GM18498 (cell line): ENCODE data around the gene RAB44.
"Not testable (repeated sequence)": the region's sequence is repeated elsewhere in the genome, so short reads cannot be mapped to it uniquely, and the experiment has no call there.

ENCODE experiments used
- ATAC-seq: cut with Tn5 transposase; IDR thresholded peaks from one replicate; pipeline ENCODE4 v1.9.1; 2021; ENCODE audit warnings: mild to moderate bottlenecking, moderate library complexity; ENCODE audit not compliant: unreplicated experiment

RAB44 gene

DNA sequence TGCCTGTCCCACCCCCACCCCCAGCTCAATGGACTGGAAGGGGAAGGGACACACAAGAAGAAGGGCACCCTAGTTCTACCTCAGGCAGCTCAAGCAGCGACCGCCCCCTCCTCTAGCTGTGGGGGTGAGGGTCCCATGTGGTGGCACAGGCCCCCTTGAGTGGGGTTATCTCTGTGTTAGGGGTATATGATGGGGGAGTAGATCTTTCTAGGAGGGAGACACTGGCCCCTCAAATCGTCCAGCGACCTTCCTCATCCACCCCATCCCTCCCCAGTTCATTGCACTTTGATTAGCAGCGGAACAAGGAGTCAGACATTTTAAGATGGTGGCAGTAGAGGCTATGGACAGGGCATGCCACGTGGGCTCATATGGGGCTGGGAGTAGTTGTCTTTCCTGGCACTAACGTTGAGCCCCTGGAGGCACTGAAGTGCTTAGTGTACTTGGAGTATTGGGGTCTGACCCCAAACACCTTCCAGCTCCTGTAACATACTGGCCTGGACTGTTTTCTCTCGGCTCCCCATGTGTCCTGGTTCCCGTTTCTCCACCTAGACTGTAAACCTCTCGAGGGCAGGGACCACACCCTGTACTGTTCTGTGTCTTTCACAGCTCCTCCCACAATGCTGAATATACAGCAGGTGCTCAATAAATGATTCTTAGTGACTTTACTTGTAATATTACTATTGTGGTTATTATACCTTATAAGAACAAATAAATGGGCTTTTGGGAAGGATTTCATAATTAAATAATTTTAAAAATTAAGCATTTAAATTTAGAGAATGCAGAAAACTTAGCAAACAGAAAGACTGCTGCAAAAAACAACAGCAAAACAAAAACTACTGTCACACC lies 10.7 kb upstream of the RAB44 start:
- no peak for ATAC-seq

DNA sequence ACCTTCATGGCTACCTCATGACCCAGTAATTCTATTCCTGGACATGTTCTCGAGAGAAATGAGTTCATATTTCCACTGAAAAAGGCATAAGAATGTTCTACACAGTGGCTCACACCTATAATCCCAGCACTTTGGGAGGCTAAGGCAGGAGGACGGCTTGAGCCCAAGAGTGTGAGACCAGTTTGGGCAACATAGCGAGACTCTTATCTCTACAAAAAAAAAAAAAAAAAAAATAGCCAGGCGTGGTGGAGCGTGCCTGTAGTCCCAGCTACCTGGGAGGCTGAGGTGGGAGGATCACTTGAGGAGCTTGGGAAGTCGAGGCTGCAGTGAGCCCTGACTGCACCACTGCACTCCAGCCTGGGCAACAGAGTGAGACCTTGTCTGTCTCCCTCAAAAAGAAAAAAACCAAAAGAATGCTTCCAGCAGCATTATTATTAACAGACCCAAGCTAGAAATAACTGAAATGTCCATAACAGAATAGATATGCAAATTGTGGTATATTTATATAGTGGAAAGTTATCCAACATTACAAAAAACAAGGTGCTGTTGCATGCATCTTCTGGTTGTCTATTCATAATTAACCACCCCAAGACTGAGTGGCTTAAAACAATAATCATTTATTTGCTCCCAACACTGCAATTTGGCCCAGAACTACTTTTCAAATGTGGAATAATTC lies 9.4 kb upstream of the RAB44 start:
- no peak for ATAC-seq

DNA sequence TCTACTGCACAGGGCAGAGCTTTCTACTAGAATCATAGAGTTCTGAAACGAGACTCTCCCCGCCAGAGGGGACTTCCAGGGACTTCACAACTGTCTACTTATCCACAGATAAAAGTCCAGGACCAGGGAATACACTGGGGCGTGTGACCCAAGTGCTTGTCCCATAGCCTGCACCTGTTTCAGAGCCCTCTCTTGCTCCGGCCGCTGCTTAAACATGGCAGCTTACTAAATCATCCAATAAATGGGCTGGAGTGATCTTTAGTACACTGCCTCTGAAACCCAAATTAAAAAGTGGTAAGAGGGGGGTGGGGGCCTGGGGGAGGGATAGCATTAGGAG lies 8.9 kb upstream of the RAB44 start:
- no peak for ATAC-seq

DNA sequence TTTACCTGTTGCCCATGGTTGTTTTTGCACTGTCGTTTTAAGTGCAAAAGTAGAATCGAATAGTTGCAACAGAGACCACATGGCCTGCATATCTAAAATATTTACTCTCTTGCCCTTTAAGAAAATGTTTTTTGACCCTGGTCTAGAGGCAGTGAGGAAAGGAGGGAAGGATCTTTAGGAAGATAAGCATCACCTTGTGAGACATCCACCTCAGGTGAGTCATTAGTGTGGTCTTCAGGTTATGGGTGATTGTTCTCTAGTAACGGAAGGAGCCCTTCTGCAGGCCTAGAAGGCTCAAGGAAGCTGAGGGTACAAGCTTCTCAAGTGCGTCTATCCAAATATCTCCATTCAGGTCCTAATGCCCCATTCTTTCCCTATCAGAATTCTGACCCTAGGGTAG lies 6.6 kb upstream of the RAB44 start:
- no peak for ATAC-seq

DNA sequence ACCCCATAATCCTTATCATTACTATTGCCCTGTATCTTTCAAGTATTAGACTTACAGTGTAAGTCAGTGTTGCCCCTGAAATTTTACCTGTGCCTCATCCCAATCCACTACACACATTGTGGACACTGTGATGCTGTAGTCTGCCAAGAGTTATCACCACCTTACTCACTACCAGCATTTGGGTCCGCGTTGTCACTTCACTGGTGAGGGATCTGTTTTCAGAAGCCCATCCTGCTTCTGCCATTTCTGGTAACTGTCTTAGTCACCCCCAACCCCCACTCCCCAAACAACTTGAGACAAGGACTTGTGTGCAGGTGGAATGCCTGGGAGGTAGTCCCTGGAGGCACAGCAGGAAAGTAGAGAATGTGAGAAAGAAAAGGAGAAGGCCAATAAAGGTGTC lies 6.0 kb upstream of the RAB44 start:
- no peak for ATAC-seq

DNA sequence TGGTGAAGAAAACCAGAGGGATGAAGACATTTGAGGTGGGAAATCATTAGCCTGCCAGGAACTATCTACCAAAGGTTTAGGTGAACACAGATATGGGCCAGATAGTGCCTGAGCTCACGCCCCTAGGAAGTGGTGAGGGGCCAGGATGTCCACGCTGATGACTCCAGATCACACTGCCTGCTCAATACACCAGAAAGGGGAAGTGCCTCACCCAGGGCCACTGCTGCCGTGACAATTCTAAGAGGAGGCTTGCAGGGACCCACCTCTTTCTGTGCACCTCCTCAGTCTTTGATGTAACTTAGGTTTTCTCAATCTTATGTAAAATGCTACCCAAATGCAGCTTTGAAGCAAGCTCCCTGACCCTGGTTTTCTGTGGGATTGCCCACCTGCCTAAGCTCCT lies 5.4 kb upstream of the RAB44 start:
- peak; percentile 55 for ATAC-seq

DNA sequence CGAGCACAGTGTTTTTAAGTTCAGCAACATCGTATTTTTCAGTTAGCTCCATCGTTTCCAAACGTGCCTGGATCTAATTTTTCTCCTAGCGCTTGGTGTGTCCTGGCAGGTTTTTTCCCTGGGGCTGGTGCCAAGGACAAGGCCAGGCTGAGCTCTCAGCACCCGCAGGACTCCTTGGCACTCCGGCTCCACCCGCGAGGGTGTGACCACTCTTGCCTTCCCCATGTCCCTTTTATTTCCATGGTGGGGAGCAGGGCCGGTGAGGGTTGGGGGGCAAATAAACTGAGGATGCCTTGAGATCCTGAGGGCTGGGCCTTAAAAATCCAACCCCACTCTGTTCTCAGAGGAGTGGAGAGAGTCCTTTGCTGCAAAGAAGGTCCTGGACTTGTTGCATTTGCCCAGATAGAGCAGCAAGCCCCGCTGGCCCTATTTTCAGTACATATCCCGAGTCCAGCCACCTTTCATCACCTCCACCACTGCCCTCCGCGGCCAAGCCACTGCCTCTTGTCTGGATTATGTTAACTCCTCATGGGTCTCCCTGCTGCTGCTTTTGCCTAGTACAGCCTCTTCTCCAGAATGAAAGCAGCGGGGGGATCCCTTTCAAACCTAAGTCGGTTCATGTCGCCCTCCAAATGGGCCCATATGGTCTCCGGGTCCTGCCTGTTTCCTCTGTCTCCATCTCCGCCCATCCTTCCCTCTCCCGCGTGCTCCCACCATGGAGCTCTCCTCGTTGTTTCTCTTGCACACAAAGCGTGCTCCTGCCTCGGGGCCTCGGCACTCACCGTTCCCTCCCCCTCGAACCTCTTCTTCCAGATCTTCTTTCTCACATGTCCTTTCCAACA lies 4.5 kb upstream of the RAB44 start:
- ATAC-seq: no peak

DNA sequence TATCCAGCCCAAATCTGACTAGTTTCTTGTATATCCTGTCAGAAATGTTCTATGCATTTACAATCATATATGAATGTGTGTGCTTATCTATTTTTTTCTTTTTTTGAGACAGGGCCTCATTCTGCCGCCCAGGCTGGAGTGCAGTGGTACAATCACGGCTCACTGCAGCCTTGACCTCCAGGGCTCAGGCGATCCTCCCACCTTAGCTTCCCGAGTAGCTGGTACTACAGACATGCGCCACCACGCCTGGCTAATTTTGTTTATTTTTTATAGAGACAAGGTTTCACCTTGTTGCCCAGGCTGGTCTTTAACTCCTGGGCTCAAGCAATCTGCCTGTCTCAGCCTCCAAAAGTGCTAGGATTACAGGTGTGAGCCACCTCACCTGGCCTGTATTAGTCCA lies 3.0 kb upstream of the RAB44 start:
- no peak for ATAC-seq

DNA sequence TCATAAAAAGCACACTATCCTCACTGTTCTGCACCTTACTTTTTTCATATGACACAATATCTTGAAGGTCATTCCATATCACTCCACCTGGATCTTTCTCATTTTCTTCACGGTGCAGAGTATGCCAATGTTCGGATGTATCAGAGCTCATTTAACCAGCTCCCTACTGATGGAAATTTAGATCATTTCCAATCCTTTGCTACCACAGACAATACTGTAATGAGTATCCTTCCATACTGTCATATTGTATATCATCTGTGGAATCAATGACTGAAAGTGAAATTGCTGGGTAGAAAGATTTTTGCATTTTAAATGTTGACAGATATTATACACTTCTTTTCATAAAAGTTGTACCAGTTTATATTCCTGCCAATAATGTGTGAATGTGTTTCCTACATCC lies 2.2 kb upstream of the RAB44 start:
- ATAC-seq: no peak

DNA sequence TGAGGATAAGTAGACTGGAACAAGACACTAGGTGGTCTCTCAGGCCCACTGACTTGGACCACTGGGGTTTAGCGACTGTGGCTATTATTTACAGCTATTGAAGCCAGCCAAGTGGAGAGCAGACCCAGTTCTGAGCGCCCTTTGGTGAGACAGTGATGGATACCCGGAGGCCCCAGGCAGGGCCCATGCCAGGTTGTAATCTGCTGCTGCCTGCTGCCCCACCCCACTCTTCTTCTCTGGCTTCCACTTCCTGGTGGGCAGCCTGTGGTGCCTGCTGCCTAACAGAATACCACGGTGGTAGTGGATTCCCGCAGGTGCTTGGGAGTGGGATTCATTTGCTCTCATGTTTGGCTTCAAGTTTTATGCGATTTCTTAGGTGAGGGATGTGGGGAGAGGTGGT lies 570 bp downstream of the RAB44 start:
- ATAC-seq: no peak

DNA sequence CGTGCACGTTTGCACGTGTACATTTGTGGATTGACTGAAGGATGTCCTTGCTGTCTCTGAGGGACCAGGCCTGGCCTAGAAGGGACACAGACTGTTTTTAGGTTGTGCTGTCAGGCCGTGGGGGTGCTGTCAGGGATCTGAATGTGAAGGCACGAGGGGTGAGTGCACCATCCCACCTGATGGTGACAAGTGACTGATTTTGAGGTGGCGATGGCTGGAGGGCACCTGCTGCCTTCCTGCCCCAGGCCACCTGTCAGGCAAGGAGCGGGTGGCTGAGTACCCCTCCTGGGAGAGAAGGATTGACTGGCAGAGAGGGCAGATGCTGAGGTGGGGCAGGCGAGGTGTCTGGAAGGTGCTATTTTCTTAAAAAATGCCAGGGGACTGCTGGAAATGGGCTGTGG lies 1.2 kb downstream of the RAB44 start:
- no peak for ATAC-seq

DNA sequence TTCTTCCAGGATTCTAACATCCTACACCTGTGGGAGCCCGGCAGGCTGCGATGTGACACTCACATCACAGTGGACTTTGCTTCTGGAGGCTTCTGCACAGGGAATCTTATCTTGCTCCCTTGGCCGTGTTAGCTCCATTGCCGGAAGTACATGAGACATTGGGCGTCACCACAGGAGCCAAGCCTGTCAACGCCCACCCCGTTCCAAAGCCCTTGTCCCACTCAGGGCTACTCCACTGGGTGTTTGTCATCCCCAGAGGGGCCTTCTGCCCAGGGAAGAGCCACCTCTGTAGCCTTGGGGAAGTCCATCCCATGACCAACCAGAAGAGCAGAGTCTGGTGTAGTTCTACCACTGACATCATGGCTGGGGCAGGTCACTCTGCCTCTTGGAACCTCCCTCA lies 1.7 kb downstream of the RAB44 start:
- ATAC-seq: no peak

DNA sequence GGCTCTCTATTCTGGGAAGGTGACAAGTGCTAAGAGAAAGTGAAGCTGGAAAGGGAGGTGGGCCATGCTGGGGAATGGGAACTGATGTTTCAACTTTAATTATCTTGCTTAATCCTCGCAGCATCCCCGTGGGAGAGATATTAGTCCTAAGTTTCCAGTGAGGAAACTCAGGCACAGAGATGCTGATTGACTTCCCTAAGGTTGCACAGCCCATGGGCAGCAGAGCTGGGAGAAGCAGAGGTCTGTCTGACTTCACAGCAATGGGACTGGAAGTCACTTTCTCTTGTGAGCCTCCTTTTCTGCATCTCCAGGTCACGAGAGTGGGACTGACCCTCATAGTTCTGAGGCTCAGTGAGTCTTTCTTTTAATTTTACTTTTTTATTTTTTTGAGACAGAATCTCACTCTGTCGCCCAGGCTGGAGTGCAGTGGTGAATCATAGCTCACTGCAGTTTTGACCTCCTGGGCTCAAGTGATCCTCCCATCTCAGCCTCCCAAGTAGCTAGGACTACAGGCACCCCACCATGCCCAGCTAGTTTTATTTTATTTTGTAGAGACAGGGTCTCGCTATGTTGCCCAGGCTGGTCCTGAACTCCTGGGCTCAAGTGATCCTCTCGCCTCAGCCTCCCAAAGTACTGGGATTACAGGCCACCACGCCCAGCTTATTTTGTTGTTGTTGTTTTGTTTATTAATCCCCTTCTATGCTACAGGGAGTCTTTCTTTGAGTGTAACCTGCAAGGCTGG lies 2.6 kb downstream of the RAB44 start:
- ATAC-seq: no peak

DNA sequence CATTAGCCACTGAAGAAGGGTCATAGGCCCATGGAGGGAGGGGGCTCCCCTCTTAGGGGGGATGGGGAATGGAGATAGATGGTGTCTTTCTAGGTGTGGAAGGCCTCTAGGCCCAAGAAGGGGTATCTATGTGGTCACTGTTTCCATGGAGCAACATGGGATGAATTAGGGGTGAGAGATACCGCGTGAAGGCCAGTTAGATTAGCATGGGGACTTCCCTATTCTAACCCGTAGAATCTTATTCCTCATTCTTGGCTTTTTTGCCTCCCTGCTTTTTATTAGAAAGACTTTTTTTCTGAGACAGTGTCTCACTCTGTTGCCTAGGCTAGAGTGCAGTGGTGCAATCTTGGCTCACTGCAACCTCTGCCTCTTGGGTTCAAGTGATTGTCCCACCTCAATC lies 3.2 kb downstream of the RAB44 start:
- ATAC-seq: no peak

DNA sequence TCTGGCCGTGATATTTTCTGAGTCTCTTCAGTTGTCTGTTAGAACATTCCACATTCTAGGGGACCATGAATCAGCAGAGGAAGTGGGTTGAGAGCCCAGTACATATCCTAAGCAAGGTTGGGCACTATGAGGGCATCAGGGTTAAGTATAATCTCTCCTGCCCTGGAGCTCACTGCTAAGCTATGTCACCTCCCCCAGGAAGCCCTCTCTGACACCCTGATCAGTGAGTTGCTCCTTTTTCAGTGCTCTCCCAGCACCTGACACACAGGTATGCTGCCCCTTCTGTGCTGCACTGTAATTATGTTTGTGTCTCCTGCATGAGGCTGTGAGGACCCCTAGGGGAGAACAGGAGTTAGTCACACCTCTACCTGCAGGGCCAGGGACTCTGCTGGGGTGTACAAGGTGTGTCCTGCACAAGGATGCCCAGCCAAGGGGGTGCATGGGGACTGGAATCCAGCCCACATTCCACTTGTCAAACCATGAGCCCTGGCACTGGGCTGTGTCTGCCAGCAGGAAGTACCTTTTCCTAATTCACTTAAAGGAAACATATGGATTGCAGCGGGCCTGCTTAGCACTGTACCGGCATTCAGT lies 3.9 kb downstream of the RAB44 start:
- no peak for ATAC-seq

DNA sequence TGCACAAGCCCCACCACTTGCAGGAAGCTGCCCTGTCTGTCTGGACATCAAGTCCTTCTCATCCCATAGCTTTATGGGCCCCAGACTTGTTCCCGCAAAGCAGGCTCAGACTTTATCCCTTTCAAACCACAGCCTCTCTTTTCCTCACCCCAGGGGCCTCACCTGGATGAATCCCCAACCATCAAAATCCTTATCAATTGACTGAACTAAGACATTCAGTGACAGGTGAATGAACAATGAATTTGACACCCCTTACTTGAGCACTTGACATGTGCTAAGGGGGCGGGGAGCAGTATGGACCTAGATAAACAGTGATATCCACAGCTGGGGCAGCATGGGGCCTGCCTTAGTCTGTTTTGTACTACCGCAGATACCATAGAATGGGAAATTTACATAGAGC lies 5.0 kb downstream of the RAB44 start:
- no peak for ATAC-seq

DNA sequence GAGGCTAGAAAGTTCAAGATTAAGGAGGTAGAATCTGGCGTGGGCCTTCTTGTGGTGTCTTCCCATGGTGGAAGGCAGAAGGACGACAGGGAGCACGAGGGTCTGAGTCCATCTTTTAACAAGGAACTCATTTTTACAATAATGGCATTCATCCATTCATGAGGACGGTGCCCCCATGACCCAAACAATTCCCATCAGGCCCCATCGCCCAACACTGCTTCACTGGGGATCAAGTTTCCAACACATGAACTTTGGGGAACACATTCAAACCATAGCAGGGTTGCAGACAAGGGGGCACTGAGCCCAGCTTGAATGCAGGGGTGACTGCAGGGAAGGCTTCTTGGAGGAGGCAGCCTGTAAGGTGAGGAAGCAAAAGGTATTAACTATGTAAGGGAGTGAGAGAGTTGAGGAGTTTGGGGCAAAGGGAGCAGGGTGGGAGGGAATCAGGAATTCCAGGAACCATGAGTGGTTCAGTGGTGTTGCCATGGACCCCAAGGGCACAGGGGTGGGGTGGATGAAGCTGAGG lies 5.5 kb downstream of the RAB44 start:
- ATAC-seq: no peak

DNA sequence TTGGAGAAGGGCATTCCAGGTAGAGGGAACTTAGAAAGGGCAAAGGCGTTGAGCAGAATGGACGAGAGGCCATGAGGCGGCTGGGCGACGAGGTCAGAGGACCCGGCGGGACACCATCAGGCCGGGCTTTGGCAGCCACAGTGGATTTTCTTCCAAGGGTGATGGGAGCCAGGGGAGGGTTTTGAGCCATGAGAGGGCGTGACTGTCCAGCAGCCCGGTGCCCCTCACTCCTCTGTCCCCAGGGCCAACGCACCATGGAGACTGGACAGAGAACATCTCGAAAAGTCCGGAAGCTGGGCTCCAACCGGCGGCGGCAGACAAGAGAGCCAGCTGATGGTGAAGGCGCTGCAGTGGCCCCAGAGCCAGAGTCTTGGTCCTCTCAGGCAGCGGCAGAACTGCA lies 6.4 kb downstream of the RAB44 start:
- no peak for ATAC-seq

DNA sequence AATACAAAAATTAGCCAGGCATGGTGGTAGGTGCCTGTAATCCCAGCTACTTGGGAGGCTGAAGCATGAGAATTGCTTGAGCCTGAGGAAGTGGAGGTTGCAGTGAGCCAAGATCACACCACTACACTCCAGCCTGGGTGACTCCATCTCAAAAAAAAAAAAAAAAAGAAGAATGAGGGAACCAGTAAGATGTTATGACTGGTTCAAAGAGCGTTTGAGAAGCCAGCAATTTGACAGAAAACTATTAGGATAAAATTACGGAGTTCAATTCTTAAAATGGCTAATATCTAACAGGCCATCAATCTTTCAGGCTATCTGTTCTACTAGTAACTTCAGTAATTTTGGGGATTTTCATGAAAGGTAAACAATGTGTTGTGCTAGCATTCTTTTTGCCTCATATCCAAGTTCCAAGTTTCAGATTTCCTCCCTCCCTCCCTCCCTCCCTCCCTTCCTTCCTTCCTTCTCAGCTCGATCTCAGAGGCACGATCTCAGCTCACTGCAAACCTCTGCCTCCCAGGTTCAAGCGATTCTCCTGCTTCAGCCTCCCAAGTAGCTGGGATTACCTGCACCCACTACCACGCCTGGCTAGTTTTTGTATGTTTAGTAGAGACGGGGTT lies 7.4 kb downstream of the RAB44 start:
- ATAC-seq: not testable (repeated sequence)

DNA sequence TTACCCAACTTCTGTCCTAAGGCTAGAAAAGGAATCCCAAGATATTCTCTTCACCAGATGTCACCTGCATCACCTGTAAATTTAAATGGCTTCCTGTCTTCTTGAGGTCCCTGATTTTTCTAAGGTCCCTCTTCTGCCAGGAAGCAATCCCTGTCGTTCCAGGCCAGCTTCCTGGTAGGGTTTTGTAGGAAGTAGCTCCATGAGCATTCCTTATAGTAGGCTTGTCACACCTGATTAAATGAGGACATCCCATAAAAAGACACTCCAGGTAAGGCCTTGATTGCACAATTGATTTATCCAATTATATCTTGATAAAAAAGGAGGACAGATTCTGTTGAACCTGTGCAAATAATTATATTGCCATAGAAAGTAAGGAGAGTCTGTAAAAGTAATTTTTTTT lies 8.7 kb downstream of the RAB44 start:
- ATAC-seq: no peak
